HTR-8/SVneo (cell line): ENCODE measurements around the gene APOBEC3A.
"Not testable (repeated sequence)": the region's sequence is repeated elsewhere in the genome, so short reads cannot be mapped to it uniquely, and the experiment has no call there.

Source experiments
- DNase-seq: peaks from one replicate; pipeline ENCODE4 v3.0.0; 2011; ENCODE audit warnings: low spot score, mixed read lengths; ENCODE audit not compliant: insufficient read length
- FAIRE-seq: peaks from 2 replicates; lab custom pipeline; 2011; peaks lifted over from hg19 to GRCh38; lab: Jason Lieb, UNC

Gene APOBEC3A

GRCh38 chr22:38974170-38974825, 16.9 kb downstream of the APOBEC3A start:
- FAIRE-seq (no peak), DNase-seq (no peak)

GRCh38 chr22:38974826-38975175, 17.4 kb downstream of the APOBEC3A start:
- DNase-seq (no peak), FAIRE-seq (no peak)

- not testable (repeated sequence) for FAIRE-seq, DNase-seq
Observed at GRCh38 chr22:38977289-38977688, 19.9 kb downstream of the APOBEC3A start.

- FAIRE-seq, DNase-seq: not testable (repeated sequence)
Observed at GRCh38 chr22:38980587-38980986, 23.2 kb downstream of the APOBEC3A start.

- no peak for FAIRE-seq
Observed at GRCh38 chr22:38981005-38981991, 23.9 kb downstream of the APOBEC3A start.

GRCh38 chr22:38981992-38982927, 24.9 kb downstream of the APOBEC3A start, which contains the start of gene APOBEC3B:
Gene APOBEC3B (plus strand): TSS chr22:38982347. CDS start chr22:38982454, 107 bp downstream.
- DNase-seq: peak; percentile 80

More at GRCh38 chr22:38981005-38981991, 23.9 kb downstream of the APOBEC3A start:
- peak; percentile 53 for DNase-seq

GRCh38 chr22:38984224-38984623, 26.8 kb downstream of the APOBEC3A start:
- no peak for FAIRE-seq

More at GRCh38 chr22:38981992-38982927, 24.9 kb downstream of the APOBEC3A start, which contains the start of gene APOBEC3B:
- peak; percentile 9 for FAIRE-seq

GRCh38 chr22:38984784-38985757, 27.7 kb downstream of the APOBEC3A start:
- FAIRE-seq: peak; percentile 65

More at GRCh38 chr22:38984224-38984623, 26.8 kb downstream of the APOBEC3A start:
- DNase-seq: no peak

GRCh38 chr22:38986629-38987028, 29.2 kb downstream of the APOBEC3A start:
- FAIRE-seq: no peak

More at GRCh38 chr22:38984784-38985757, 27.7 kb downstream of the APOBEC3A start:
- not testable (repeated sequence) for DNase-seq

GRCh38 chr22:38987171-38987895, 29.9 kb downstream of the APOBEC3A start:
- DNase-seq (no peak), FAIRE-seq (no peak)

More at GRCh38 chr22:38986629-38987028, 29.2 kb downstream of the APOBEC3A start:
- DNase-seq: no peak

GRCh38 chr22:38989466-38989865, 32.1 kb downstream of the APOBEC3A start:
- no peak for FAIRE-seq
- DNase-seq: no peak

- FAIRE-seq, DNase-seq: not testable (repeated sequence)
Observed at GRCh38 chr22:38992871-38993371, 35.5 kb downstream of the APOBEC3A start.

GRCh38 chr22:38996105-38996504, 38.7 kb downstream of the APOBEC3A start:
- DNase-seq (no peak), FAIRE-seq (no peak)

- FAIRE-seq: no peak
Observed at GRCh38 chr22:38997518-38997917, 40.1 kb downstream of the APOBEC3A start.

GRCh38 chr22:39003165-39003638, 45.8 kb downstream of the APOBEC3A start:
- peak; percentile 81 for DNase-seq
- FAIRE-seq: peak; percentile 69

More at GRCh38 chr22:38997518-38997917, 40.1 kb downstream of the APOBEC3A start:
- no peak for DNase-seq

GRCh38 chr22:39007177-39007576, 49.8 kb downstream of the APOBEC3A start:
- DNase-seq (no peak), FAIRE-seq (no peak)

- not testable (repeated sequence) for FAIRE-seq, DNase-seq
Observed at GRCh38 chr22:39008271-39008850, 51.0 kb downstream of the APOBEC3A start.
